Colonic mucosa (tissue), 4 donors: ENCODE data around the gene DLX3. TPM values are rescaled to one million over a fixed set of nuclear protein-coding genes. Genes with fewer than 3 reads are reported as not detected.

Experiments
- DNase-seq: peaks from one replicate; pipeline ENCODE4 v3.0.0-alpha.2; 2020
- H3K27ac ChIP-seq: fragments of 200-600 bp; one replicate; pipeline ENCODE4 v1.8.0; 2021
- H3K27me3 ChIP-seq: fragments of 200-600 bp; one replicate; pipeline ENCODE4 v1.8.0; 2021
- H3K36me3 ChIP-seq: fragments of 200-600 bp; one replicate; pipeline ENCODE4 v1.8.0; 2021
- H3K4me1 ChIP-seq: fragments of 200-600 bp; one replicate; pipeline ENCODE4 v1.8.0; 2021; ENCODE audit warnings: mild to moderate bottlenecking
- H3K4me3 ChIP-seq: fragments of 200-600 bp; one replicate; pipeline ENCODE4 v1.8.0; 2021
- H3K9ac ChIP-seq, 2 donors: one replicate each; pipeline ENCODE4 v1.7.0; 2013; ENCODE audit warnings: control low read depth in 2 of 2, low read depth in 2 of 2, low read length in 2 of 2
- H3K9me3 ChIP-seq: fragments of 200-600 bp; one replicate; pipeline ENCODE4 v1.8.0; 2021
- intact Hi-C: fragments of 100-400 bp; cut with DNase I; formaldehyde crosslinking; loops from one replicate; pipeline ENCODE4 v1.14.1; 2022
- total RNA-seq, 2 donors: library from RNA; stranded (reverse); fragmentation: NEBNext Ultra II Directional in 1 of 2; extraction: Animal tissue kit (Norgen Biotek cat#: 25700) in 1 of 2; gene quantifications; one replicate each; pipeline ENCODE4 v1.2.1, GENCODE V29; 2021
- TF ChIP-seq, protein P1 (sequence below): fragments of 200-600 bp; IDR thresholded peaks from one replicate; pipeline ENCODE4 v1.8.0; 2022; ENCODE audit warnings: antibody characterized with exemption, mild to moderate bottlenecking
- donor health status: healthy.
- donor health status: DM: no; HTN: no; CAD: no.
- donor health status: DM: no; HTN: no; CAD: no.

Gene DLX3
- total RNA-seq, 2 donors from 2014 or later, result 0.21 TPM; not detected in 1

DNA sequence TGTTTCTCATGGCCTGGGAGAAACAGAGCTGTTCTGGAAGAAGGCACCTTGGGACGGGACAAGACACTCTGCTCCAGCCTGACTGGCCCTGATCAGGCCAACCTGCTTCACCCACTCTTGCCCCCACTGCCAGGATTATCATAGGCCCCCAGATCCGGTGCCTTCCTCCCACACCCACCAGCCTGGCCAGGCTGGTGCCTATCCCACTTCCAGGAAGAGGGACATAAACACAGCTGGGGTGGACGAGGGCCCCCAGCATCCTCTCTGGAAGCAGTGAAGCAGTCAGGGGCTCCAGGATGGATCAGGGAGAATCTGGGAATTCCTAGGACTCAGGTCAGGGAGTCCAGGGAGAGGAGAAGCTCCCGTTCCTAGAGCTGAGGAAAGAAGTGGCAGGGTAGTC is 44.0 kb upstream of the DLX3 start:
- DNase-seq, result no peak
- peaks cover 3% of the 10 kb centered on the region for H3K4me1 ChIP-seq
- H3K4me3 ChIP-seq, result no peak overlapping the region
- no peaks in the 10 kb centered on the region for H3K27me3 ChIP-seq
- TF ChIP-seq, protein P1, sequence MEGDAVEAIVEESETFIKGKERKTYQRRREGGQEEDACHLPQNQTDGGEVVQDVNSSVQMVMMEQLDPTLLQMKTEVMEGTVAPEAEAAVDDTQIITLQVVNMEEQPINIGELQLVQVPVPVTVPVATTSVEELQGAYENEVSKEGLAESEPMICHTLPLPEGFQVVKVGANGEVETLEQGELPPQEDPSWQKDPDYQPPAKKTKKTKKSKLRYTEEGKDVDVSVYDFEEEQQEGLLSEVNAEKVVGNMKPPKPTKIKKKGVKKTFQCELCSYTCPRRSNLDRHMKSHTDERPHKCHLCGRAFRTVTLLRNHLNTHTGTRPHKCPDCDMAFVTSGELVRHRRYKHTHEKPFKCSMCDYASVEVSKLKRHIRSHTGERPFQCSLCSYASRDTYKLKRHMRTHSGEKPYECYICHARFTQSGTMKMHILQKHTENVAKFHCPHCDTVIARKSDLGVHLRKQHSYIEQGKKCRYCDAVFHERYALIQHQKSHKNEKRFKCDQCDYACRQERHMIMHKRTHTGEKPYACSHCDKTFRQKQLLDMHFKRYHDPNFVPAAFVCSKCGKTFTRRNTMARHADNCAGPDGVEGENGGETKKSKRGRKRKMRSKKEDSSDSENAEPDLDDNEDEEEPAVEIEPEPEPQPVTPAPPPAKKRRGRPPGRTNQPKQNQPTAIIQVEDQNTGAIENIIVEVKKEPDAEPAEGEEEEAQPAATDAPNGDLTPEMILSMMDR, result no peak
- no peak overlapping the region for H3K27ac ChIP-seq
- H3K36me3 ChIP-seq, result no peaks in the 10 kb centered on the region
- H3K9ac ChIP-seq, result no peak overlapping the region
- intact Hi-C loops, result no loop called here
- H3K9me3 ChIP-seq, result no peaks in the 10 kb centered on the region

DNA sequence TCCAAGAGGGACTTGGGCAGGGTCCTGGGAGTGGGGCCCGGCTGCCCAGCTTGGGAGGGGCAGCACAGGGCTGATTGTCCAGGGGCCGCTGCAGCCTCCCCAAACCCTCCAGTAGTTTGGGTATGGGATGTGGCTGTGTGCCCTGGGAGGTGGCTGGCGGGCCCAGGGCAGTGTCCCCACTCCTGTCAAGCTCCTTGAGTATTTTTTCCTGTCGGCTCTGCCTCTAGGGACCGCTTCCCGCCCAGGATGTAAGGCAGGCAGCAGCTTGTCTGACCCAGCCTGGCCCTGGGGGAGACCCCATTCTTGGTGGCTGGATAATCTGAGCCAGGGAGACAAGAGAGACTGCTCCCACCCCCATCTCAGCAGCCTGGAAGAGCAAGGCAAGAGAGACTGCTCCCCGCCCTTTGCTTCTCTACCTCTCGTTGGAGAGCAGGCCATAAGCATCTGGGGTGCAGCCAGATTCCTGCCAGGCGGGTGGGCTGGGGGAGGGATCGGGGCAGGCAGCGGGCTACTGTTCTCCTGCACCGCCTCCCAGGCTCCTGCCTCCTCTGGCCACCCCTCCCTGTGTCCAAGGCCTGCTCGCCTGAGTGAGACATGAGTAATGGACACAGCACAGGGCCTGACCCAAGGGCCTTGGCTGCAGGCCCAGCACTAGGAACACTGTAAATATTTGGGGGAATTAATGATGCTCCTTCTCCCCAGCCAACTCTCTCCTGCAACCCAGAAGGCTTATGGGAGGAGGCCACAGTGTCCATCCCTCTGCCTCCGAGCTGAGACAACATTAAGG is 42.5 kb upstream of the DLX3 start:
- H3K4me1 ChIP-seq, result no peaks in the 10 kb centered on the region
- no peak overlapping the region for H3K4me3 ChIP-seq
- H3K9me3 ChIP-seq, result no peaks in the 10 kb centered on the region
- peak; percentile 49 for DNase-seq
- H3K9ac ChIP-seq, result no peak overlapping the region
- H3K27me3 ChIP-seq, result no peaks in the 10 kb centered on the region
- H3K27ac ChIP-seq, result no peak overlapping the region
- H3K36me3 ChIP-seq, result no peaks in the 10 kb centered on the region
- TF ChIP-seq, protein P1, result no peak
- intact Hi-C loops, result no loop called here

DNA sequence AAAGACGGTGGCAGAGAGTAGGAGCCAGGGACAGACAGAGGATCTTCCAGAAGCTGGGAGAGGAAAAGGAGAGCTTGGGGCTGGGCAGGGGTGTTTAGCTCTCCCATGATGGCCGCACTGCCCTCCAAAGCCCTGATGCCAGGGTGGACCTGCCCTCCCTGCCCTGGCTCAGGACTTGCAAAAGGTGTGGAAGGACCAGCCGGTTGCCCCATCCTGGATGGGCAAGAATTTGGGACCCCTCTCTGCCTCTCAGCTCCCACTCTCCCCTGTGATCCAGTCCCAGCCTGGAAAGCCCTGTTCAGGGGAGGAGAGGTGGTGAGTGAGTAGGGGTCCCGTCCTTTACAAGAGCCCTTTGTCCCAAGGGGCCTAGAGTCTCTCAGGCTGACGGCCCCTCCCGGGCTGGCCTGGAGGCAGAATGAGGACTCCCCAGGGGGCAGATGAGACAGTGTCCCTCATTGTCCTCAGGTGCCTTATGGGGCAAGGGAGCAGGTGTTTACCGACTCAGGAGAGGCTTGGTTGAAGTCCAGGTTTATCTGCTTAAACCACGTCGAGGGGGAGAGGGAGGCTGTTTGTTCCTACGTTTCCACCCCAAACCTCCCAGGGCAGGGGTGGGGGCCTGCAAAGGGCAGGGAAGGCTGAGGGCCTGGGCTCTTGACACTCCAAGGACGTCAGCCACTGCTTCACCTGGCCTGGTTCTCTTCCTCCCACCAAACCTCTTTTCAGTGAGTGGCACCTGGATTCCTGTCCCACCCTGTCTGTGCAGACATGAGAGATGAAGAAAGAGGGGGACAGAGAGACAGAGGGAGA is 41.6 kb upstream of the DLX3 start:
- intact Hi-C loops, result no loop called here
- no peak for DNase-seq
- Histone ChIP-seq H3K36me3 (no peaks in the 10 kb centered on the region), H3K9me3 (no peaks in the 10 kb centered on the region), H3K27me3 (no peaks in the 10 kb centered on the region), H3K9ac (no peak overlapping the region), H3K27ac (no peak overlapping the region), H3K4me1 (no peaks in the 10 kb centered on the region), H3K4me3 (no peak overlapping the region)
- TF ChIP-seq, protein P1, result no peak

DNA sequence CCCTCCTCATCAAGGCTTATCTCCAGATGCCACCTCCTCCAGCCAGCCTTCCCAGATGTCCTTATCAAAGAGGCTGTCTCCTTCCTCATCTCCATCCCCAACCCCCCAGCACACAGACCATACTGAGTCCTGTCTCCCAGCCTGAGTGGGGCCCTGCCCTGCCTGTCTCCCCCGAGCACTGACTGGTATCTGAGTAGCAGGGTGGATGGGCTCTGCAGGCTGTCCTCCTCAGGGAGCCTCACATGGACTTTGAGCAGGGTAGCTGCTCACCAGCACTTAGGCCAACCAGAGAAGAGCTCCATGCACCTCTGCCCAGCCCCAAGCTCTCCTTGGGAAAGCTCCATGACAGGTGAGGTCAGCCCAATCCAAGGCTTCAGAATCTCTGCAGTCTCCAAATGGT is 40.9 kb upstream of the DLX3 start:
- no peaks in the 10 kb centered on the region for H3K4me1 ChIP-seq
- DNase-seq, result no peak
- intact Hi-C loops, result no loop called here

DNA sequence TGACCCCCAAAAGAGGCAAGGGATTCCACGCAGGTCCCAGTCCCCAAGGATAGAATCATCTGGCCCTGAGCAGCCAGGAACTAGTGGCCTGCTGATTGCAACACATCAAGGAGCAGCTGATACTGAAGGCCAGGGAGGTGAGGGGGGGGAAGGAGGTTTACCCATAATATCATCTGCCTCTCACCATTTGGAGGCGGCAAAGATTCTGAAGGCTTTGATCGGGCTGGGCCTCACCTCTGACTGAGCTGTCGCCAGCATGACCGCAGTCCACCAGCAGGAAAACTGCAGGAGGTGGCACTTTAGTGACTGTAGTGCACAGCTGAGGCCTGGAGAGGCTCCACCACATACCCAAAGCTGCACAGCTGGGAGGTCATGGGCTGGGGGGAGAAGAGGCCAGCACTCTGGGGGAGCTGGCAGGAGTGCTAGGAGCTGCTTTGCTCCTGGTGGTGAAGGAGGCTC is 40.4 kb upstream of the DLX3 start:
- Histone ChIP-seq H3K27ac (no peak overlapping the region), H3K4me1 (no peaks in the 10 kb centered on the region), H3K27me3 (no peaks in the 10 kb centered on the region), H3K9ac (no peak overlapping the region), H3K9me3 (no peaks in the 10 kb centered on the region), H3K36me3 (no peaks in the 10 kb centered on the region), H3K4me3 (no peak overlapping the region)
- DNase-seq, result no peak
- TF ChIP-seq, protein P1, result no peak
- intact Hi-C loops, result no loop called here

More for the DNA sequence above, 40.9 kb upstream of the DLX3 start:
- Histone ChIP-seq H3K9ac (no peak overlapping the region), H3K27ac (no peak overlapping the region), H3K4me3 (no peak overlapping the region), H3K36me3 (no peaks in the 10 kb centered on the region), H3K27me3 (no peaks in the 10 kb centered on the region), H3K9me3 (no peaks in the 10 kb centered on the region)
- TF ChIP-seq, protein P1, result no peak
